Mononuclear cell (primary cell): ENCODE measurements around the gene SPINK14. TPM values are rescaled to one million over a fixed set of nuclear protein-coding genes. Genes with fewer than 3 reads are reported as not detected.

Experiments
- H3K27me3 ChIP-seq: 2 replicates; pipeline ENCODE4 v1.6.0; 2011; ENCODE audit warnings: low read length, control low read depth; ENCODE audit not compliant: insufficient read depth
- H3K4me1 ChIP-seq: 2 replicates; pipeline ENCODE4 v1.5.1; 2011; ENCODE audit warnings: mild to moderate bottlenecking, low read length, control low read depth; ENCODE audit not compliant: insufficient read depth
- H3K4me3 ChIP-seq: 2 replicates; pipeline ENCODE4 v1.5.1; 2011; ENCODE audit warnings: mild to moderate bottlenecking, low read length, moderate library complexity
- H3K9me3 ChIP-seq: 2 replicates; pipeline ENCODE4 v1.5.1; 2011; ENCODE audit warnings: low read depth, mild to moderate bottlenecking, control low read depth, low read length
- total RNA-seq: library from RNA; depleted of rRNA; stranded (reverse); fragments of >200 nt; gene quantifications from one replicate; pipeline ENCODE4 v1.2.3, GENCODE V29; 2012

SPINK14 gene
- total RNA-seq, 1 donor: not detected

GRCh38 chr5:148172377-148172776 lies 4.0 kb downstream of the SPINK14 start:
- Histone ChIP-seq H3K4me3 (no peak overlapping the region), H3K27me3 (no peaks in the 10 kb centered on the region), H3K4me1 (no peaks in the 10 kb centered on the region), H3K9me3 (no peaks in the 10 kb centered on the region)

DNA sequence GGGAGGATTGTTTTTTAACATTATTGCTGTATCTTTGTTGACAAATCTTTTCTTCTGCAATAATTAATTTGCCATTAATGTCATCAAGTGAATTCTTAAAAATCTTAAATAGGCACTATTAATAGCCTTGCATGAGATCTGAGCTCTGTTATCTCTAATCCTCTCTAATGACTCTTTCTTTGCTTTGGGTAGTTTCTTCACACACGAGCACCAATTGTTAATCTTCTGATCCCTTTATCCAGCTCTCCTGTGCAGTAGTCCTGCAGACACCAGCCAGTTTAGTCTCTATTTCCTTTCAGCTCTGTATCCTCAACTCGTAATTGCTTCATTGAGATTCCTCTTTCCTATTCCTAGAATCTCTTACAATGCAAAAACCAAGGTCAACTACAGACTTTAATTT lies 8.1 kb downstream of the SPINK14 start:
- no peaks in the 10 kb centered on the region for H3K9me3 ChIP-seq
- H3K4me3 ChIP-seq: no peak overlapping the region
- no peaks in the 10 kb centered on the region for H3K4me1 ChIP-seq
- H3K27me3 ChIP-seq: no peaks in the 10 kb centered on the region

DNA sequence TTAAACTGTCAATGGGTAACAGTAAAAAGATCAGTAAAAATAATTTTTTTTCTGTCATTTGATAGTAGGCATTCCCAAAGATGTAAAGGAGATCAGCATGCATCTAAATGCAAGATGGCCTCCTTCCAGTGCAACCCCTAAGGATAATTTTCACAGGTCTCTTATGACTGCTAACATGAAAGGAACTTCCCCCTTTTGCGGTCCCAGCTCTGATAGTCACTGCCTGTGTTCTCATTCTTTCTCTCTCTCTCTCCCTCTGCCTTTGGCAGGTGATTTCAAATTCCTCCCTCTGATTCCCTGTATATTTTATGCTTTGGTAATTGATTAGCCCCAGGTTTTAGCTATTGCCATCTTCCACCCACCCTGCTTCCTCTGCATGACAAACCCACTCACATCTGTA lies 8.9 kb downstream of the SPINK14 start:
- H3K4me1 ChIP-seq: no peaks in the 10 kb centered on the region
- H3K9me3 ChIP-seq: no peaks in the 10 kb centered on the region
- H3K4me3 ChIP-seq: no peak overlapping the region
- H3K27me3 ChIP-seq: no peaks in the 10 kb centered on the region

DNA sequence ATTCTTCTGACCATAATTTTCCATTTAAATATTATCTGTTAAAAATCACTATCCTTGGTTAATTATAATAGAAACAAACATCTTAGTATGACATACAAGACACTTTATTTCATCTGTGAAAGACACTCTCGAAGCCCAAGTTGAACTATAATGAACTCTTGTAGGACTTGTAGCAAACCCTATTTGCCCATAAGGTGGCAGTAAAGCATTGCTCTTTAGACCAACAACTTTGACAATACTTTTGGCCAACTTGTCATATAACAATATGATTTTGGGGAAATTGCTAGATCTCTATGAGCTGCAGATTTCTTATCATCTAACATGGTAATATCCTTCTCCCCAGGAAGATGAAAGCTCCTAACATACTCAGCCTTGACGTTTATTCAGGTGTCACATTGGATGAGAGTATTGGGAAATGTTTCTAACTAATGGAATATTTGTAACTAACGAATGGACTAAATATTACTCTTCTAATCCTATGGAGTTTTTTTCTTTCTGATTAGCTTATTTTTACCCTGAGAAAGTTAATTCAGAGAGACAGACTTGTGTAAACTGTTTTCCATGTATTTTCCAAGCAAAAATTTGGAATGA lies 11.0 kb downstream of the SPINK14 start:
- no peaks in the 10 kb centered on the region for H3K9me3 ChIP-seq
- no peak overlapping the region for H3K4me3 ChIP-seq
- no peaks in the 10 kb centered on the region for H3K27me3 ChIP-seq
- H3K4me1 ChIP-seq: no peaks in the 10 kb centered on the region

- no peaks in the 10 kb centered on the region for H3K9me3 ChIP-seq
- H3K4me1 ChIP-seq: peaks cover 12% of the 10 kb centered on the region
- H3K4me3 ChIP-seq: no peak overlapping the region
- no peaks in the 10 kb centered on the region for H3K27me3 ChIP-seq
These were observed 18.1 kb downstream of the SPINK14 start for GRCh38 chr5:148186248-148187003.

- Histone ChIP-seq H3K4me1 (peaks cover 12% of the 10 kb centered on the region), H3K4me3 (no peak overlapping the region), H3K27me3 (no peaks in the 10 kb centered on the region)
These were observed 22.7 kb downstream of the SPINK14 start for GRCh38 chr5:148191010-148191409.

GRCh38 chr5:148193202-148193601 lies 24.9 kb downstream of the SPINK14 start:
- Histone ChIP-seq H3K4me1 (peaks cover 7% of the 10 kb centered on the region), H3K27me3 (no peaks in the 10 kb centered on the region), H3K9me3 (no peaks in the 10 kb centered on the region)

More at GRCh38 chr5:148191010-148191409, 22.7 kb downstream of the SPINK14 start:
- H3K9me3 ChIP-seq: no peaks in the 10 kb centered on the region

DNA sequence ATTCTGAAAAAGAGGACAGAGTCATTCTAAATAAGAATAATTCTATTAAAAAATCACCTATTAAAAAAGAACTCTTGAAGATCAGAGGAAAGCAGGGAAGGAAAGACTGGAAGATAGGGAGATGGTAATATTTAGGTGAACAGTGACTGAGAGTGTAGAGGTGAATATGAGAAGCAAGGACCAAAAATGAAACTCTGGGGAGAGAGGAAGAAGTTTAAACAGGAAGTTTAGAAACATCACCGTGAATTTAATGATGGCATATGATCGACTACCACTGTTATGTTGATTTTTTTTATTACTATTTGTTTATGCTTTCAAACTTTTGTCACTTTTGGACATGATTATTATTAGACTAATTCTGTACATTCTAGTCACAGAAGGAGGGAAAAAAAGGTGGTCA lies 32.8 kb downstream of the SPINK14 start:
- Histone ChIP-seq H3K4me3 (no peak overlapping the region), H3K4me1 (peaks cover 11% of the 10 kb centered on the region), H3K9me3 (no peaks in the 10 kb centered on the region), H3K27me3 (no peaks in the 10 kb centered on the region)

More at GRCh38 chr5:148193202-148193601, 24.9 kb downstream of the SPINK14 start:
- no peak overlapping the region for H3K4me3 ChIP-seq

DNA sequence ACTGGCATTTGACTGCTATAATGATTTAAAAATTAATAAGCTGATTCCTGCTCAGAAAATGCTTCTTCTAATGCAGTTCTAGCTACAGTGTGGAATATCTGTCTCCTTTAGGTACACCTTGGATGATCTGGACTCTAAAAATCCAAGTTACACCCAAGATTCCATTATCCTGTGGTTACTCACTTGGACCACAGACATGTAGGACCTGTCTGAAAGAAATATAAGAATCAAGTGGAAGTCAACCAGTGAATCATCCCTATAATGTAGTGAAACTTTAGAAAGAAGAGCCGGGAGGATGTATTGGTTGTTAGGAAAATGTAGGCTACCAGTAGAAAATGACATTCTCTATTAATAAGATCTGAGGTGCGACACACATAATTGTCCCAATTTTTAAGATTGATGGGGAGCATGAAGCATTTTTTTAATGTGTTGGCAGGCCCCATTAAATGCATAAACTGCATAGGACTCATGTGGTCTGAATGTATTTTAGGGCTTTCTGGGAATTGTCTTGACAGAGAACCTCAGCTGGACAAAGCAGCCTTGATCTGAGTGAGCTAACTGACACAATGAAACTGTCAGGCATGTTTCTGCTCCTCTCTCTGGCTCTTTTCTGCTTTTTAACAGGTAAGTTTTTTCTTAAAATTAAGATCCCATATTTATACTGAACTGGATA lies 34.3 kb downstream of the SPINK14 start, which contains the start of gene SPINK6:
Gene SPINK6 (plus strand): TSS at position 512 of the 673 bp plus-strand sequence. CDS start 55 bp downstream, at position 567.
- Histone ChIP-seq H3K4me1 (peaks cover 11% of the 10 kb centered on the region), H3K27me3 (no peaks in the 10 kb centered on the region), H3K4me3 (no peak within 1 kb of the TSS), H3K9me3 (no peaks in the 10 kb centered on the region)

GRCh38 chr5:148205044-148205806 lies 36.9 kb downstream of the SPINK14 start:
- no peaks in the 10 kb centered on the region for H3K27me3 ChIP-seq
- no peaks in the 10 kb centered on the region for H3K9me3 ChIP-seq
- H3K4me3 ChIP-seq: no peak overlapping the region
- peaks cover 11% of the 10 kb centered on the region for H3K4me1 ChIP-seq

DNA sequence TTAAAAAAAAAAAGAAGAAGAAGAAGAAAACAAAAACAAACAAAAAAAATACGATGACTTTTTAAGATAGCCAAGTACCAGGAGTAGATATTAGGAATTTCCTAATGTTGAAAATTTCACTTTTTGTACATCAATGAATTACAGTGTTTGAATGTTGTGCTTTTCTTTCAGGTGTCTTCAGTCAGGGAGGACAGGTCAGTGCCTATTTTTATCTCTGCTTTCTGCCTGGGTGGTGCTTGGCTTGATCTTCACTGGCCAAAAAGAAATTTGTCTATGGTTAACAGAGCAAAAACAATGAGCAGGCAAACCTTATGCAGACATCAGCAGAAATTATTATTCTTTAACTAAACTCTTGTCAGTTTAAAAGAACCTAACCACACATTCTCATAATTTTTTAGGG lies 37.5 kb downstream of the SPINK14 start:
- H3K27me3 ChIP-seq: no peaks in the 10 kb centered on the region

GRCh38 chr5:148206620-148207019 lies 38.3 kb downstream of the SPINK14 start:
- Histone ChIP-seq H3K9me3 (no peaks in the 10 kb centered on the region), H3K4me1 (peaks cover 11% of the 10 kb centered on the region), H3K4me3 (no peak overlapping the region), H3K27me3 (no peaks in the 10 kb centered on the region)

More for the DNA sequence above, 37.5 kb downstream of the SPINK14 start:
- H3K4me3 ChIP-seq: no peak overlapping the region
- H3K9me3 ChIP-seq: no peaks in the 10 kb centered on the region
- H3K4me1 ChIP-seq: peaks cover 11% of the 10 kb centered on the region

DNA sequence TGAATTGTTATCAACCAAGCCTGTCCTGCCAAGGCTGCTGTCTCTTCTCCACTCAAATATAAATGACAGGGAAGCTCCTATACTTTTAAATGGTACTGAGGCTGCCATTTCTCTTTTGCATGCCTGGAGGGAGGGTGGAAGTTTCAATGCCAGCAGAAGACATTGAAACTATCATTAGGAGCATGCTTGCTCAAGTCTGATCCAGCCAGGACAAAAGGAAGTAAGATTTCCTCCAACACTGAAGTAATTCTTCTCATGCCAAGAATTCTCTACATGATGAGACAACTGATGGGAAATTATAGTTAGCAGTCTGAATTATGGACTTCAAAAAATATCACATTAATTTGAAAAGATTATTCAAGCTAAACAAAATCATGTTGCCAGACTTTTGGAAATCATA lies 39.9 kb downstream of the SPINK14 start:
- no peaks in the 10 kb centered on the region for H3K9me3 ChIP-seq
- H3K4me3 ChIP-seq: no peak overlapping the region
- peaks cover 11% of the 10 kb centered on the region for H3K4me1 ChIP-seq
- no peaks in the 10 kb centered on the region for H3K27me3 ChIP-seq

GRCh38 chr5:148209151-148209770 lies 40.9 kb downstream of the SPINK14 start:
- Histone ChIP-seq H3K9me3 (no peaks in the 10 kb centered on the region), H3K4me1 (peaks cover 11% of the 10 kb centered on the region), H3K27me3 (no peaks in the 10 kb centered on the region), H3K4me3 (no peak overlapping the region)
